GM19023 (cell line): ENCODE measurements around the gene EXOSC7.
"Not testable (repeated sequence)": the region's sequence is repeated elsewhere in the genome, so short reads cannot be mapped to it uniquely, and the experiment has no call there.

Source experiments
- ATAC-seq: cut with Tn5 transposase; IDR thresholded peaks from one replicate; pipeline ENCODE4 v1.9.1; 2021; ENCODE audit warnings: mild to moderate bottlenecking, moderate library complexity; ENCODE audit not compliant: unreplicated experiment

Gene EXOSC7

DNA sequence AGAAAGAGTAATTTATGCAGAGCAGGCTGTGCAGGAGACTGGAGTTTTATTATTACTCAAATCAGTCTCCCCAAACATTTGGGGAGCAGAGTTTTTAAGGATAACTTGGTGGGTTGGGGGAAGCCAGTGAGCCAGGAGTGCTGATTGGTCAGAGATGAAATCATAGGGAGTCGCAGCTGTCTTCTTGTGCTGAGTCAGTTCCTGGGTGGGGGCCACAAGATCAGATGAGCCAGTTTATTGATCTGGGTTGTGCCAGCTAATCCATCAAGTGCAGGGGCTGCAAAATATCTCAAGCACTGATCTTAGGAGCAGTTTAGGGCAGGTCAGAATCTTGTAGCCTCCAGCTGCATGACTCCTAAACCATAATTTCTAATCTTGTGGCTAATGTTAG lies 77.8 kb downstream of the EXOSC7 start:
- not testable (repeated sequence) for ATAC-seq

DNA sequence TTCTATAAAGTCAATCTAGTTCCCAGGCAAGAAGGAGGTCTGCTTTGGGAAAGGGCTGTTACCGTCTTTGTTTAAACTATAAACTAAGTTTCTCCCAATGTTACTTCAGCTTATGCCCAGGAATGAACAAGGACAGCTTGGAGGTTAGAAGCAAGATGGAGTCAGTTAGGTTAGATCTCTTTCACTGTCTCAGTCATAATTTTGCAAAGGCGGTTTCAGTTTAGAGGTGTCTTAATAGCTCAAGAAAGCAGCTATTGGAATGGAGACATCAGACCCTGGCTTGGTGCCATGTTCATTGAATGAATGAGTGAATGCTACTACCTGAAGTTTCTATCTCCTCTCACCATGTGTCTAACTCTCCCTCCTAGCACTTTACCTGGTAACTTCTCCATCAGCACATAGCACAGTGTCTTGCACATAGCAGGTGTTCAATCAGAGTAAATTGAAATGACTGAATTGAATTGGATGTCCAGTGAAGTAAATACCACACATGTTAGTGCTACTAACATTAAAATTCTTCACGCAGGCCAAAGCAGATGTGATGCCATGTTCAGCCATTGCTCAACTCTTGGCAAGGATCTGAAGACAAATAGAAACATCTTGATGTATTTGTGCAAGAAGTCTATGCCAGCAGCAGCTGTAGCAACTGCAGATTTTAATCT lies 78.3 kb downstream of the EXOSC7 start:
- no peak for ATAC-seq

GRCh38 chr3:45055032-45055410 lies 79.0 kb downstream of the EXOSC7 start:
- ATAC-seq: no peak

GRCh38 chr3:45055411-45056143 lies 79.5 kb downstream of the EXOSC7 start:
- ATAC-seq: no peak

DNA sequence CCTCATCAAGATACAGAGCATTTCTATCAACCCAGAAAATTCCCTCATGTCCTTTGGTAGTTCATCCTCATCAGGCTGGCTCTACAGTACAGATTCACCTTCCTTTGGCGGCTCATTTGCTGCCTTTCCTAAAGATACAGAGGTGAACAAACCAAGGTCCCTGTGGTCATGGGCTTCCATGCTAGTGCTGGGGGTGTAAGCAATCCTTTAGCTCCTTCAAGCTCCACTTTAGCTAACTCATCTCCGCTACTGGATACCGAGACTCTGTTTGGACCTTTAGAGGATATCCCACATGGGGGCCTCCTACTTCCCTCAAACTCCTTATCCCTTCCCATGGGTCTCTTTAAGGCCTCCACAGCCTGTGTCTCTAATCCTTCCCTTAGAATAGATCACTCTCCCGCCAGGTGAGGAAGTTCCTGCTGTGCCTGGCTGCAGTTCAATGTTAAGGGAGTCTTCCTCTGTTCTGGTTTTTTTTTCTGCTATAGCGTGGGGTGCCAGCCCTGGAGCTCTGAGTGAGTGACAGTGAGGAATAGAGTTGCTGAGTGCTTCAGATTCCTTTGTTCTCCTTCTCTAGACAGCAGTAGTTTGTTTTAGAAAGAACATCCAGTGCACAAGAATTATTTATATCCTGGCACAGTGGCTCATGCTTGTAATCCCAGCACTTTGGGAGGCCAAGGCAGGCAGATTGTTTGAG lies 80.7 kb downstream of the EXOSC7 start:
- no peak for ATAC-seq

- ATAC-seq: no peak
These were observed 81.5 kb downstream of the EXOSC7 start for GRCh38 chr3:45057557-45057956.

GRCh38 chr3:45059132-45059531 lies 83.1 kb downstream of the EXOSC7 start:
- ATAC-seq: no peak

- ATAC-seq: no peak
These were observed 84.3 kb downstream of the EXOSC7 start for GRCh38 chr3:45060165-45060892.
